HL-60 (cell line): ENCODE measurements around the gene MZB1.

Experiments used
- GABPA ChIP-seq: IDR thresholded peaks from 2 replicates; pipeline ENCODE4 v1.6.1; 2012; ENCODE audit warnings: low read depth
- POLR2AphosphoS5 ChIP-seq: IDR thresholded peaks from 2 replicates; pipeline ENCODE4 v1.6.1; 2012; ENCODE audit warnings: low read depth
- SPI1 ChIP-seq: IDR thresholded peaks from 2 replicates; pipeline ENCODE4 v1.6.1; 2012; ENCODE audit warnings: low read depth, mild to moderate bottlenecking, borderline replicate concordance
- TF ChIP-seq, protein P1 (sequence below): IDR thresholded peaks from one replicate; pipeline ENCODE4 v1.5.1; 2011; ENCODE audit warnings: low read length, control low read depth, inconsistent platforms; ENCODE audit not compliant: insufficient read depth
- TF ChIP-seq, protein P2 (sequence below): IDR thresholded peaks from 2 replicates; pipeline ENCODE4 v1.6.1; 2012; ENCODE audit warnings: low read depth; ENCODE audit not compliant: insufficient replicate concordance

DNA sequence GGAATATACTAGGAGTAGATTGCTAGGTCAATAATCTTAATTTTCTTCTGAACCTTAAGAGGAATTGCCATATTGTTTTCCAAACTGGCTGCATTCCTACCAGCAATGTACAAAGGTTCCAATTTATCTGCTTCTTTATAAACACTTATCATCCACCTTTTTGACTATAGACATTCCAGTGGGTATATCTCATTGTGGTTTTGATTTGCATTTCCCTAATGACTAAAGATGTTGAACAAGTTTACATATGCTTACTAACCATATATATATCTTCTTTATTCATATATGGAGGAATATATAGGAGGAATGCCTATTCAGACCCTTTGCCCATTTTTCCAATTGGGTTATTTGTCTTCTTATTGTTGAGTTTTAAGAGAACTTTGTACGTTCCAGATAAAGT, 42.0 kb upstream of the MZB1 start:
- no peak for TF ChIP-seq SPI1
- TF ChIP-seq, protein P1, sequence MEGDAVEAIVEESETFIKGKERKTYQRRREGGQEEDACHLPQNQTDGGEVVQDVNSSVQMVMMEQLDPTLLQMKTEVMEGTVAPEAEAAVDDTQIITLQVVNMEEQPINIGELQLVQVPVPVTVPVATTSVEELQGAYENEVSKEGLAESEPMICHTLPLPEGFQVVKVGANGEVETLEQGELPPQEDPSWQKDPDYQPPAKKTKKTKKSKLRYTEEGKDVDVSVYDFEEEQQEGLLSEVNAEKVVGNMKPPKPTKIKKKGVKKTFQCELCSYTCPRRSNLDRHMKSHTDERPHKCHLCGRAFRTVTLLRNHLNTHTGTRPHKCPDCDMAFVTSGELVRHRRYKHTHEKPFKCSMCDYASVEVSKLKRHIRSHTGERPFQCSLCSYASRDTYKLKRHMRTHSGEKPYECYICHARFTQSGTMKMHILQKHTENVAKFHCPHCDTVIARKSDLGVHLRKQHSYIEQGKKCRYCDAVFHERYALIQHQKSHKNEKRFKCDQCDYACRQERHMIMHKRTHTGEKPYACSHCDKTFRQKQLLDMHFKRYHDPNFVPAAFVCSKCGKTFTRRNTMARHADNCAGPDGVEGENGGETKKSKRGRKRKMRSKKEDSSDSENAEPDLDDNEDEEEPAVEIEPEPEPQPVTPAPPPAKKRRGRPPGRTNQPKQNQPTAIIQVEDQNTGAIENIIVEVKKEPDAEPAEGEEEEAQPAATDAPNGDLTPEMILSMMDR = no peak
- TF ChIP-seq POLR2AphosphoS5 = no peak
- TF ChIP-seq, protein P2, sequence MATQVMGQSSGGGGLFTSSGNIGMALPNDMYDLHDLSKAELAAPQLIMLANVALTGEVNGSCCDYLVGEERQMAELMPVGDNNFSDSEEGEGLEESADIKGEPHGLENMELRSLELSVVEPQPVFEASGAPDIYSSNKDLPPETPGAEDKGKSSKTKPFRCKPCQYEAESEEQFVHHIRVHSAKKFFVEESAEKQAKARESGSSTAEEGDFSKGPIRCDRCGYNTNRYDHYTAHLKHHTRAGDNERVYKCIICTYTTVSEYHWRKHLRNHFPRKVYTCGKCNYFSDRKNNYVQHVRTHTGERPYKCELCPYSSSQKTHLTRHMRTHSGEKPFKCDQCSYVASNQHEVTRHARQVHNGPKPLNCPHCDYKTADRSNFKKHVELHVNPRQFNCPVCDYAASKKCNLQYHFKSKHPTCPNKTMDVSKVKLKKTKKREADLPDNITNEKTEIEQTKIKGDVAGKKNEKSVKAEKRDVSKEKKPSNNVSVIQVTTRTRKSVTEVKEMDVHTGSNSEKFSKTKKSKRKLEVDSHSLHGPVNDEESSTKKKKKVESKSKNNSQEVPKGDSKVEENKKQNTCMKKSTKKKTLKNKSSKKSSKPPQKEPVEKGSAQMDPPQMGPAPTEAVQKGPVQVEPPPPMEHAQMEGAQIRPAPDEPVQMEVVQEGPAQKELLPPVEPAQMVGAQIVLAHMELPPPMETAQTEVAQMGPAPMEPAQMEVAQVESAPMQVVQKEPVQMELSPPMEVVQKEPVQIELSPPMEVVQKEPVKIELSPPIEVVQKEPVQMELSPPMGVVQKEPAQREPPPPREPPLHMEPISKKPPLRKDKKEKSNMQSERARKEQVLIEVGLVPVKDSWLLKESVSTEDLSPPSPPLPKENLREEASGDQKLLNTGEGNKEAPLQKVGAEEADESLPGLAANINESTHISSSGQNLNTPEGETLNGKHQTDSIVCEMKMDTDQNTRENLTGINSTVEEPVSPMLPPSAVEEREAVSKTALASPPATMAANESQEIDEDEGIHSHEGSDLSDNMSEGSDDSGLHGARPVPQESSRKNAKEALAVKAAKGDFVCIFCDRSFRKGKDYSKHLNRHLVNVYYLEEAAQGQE = no peak
- TF ChIP-seq GABPA = no peak
